GM19328 (cell line): ENCODE data around the gene SPDYE11.
"Not testable (repeated sequence)": the region's sequence is repeated elsewhere in the genome, so short reads cannot be mapped to it uniquely, and the experiment has no call there.

Experiments used
- ATAC-seq: cut with Tn5 transposase; IDR thresholded peaks from one replicate; pipeline ENCODE4 v1.9.1; 2021; ENCODE audit warnings: mild to moderate bottlenecking, moderate library complexity; ENCODE audit not compliant: unreplicated experiment

Gene SPDYE11

GRCh38 chr7:73057811-73058210 lies at the start of gene SPDYE11:
Gene SPDYE11, minus strand, starts transcription at chr7:73057911. Its CDS starts 1,800 bp downstream, at chr7:73056111.
- ATAC-seq, result not testable (repeated sequence)

DNA sequence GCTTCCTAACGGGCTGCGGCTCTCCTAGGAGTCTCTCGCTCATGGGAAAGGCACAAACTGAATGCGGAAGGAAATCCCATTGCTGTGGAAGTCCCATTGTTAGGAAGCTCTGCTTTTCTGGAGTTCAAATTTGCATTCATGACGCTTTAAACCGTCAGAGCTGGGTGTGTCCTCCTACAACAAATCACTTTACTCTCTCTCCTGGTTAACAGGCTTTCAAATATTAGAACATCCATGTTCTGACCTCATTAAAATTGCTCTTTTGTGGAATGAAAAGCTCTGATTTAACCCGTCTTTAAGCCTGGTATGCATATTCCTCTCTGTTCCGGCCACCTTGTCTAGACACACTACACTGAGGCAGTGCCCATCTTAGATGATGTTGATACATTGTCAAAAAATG lies 28.2 kb upstream of the SPDYE11 start, which contains the start of gene SPDYE9:
SPDYE9 (minus strand) TSS at position 101 of the 400 bp plus-strand sequence. CDS start 1,800 bp downstream, outside the sequence.
- not testable (repeated sequence) for ATAC-seq

DNA sequence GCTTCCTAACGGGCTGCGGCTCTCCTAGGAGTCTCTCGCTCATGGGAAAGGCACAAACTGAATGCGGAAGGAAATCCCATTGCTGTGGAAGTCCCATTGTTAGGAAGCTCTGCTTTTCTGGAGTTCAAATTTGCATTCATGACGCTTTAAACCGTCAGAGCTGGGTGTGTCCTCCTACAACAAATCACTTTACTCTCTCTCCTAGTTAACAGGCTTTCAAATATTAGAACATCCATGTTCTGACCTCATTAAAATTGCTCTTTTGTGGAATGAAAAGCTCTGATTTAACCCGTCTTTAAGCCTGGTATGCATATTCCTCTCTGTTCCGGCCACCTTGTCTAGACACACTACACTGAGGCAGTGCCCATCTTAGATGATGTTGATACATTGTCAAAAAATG lies 28.0 kb downstream of the SPDYE11 start, which contains the start of gene SPDYE8:
SPDYE8 (minus strand) TSS at position 101 of the 400 bp plus-strand sequence. CDS start 1,800 bp downstream, outside the sequence.
- ATAC-seq, result not testable (repeated sequence)

- ATAC-seq, result not testable (repeated sequence)
Measured at GRCh38 chr7:73006491-73006890, 51.2 kb downstream of the SPDYE11 start.

- ATAC-seq, result peak; percentile 76
Measured at GRCh38 chr7:73005693-73006447, 51.8 kb downstream of the SPDYE11 start.

- ATAC-seq, result peak; percentile 68
Measured at GRCh38 chr7:73005356-73005692, 52.4 kb downstream of the SPDYE11 start.

- not testable (repeated sequence) for ATAC-seq
Measured at GRCh38 chr7:72997887-72998468, 59.7 kb downstream of the SPDYE11 start.
